Suprapubic skin (tissue), 4 donors: ENCODE data around the gene KRT9.

Experiments
- EP300 ChIP-seq: sonication (generic); formaldehyde crosslinking; IDR thresholded peaks from one replicate; pipeline ENCODE4 v1.6.1; 2017; ENCODE audit warnings: antibody characterized with exemption
- POLR2A ChIP-seq, 2 donors: fragments of 450-650 bp; IDR thresholded peaks; one replicate each; pipeline ENCODE4 v1.6.1; 2017; ENCODE audit warnings: antibody characterized with exemption in 2 of 2, mild to moderate bottlenecking in 2 of 2, moderate library complexity in 2 of 2
- POLR2AphosphoS5 ChIP-seq, 3 donors: sonication (generic); formaldehyde crosslinking; IDR thresholded peaks; one replicate each; pipeline ENCODE4 v1.6.1; 2017; ENCODE audit warnings: antibody characterized with exemption in 3 of 3
- TF ChIP-seq, protein P1 (sequence below), 2 donors: fragments of 200-600 bp in 1 of 2; fragments of 450-650 bp in 1 of 2; sonication (generic) in 1 of 2; IDR thresholded peaks; one replicate each; pipeline ENCODE4 v1.5.1; 2016 to 2019; ENCODE audit warnings: antibody characterized with exemption in 2 of 2, mild to moderate bottlenecking in 1 of 2, moderate library complexity in 1 of 2

DNA sequence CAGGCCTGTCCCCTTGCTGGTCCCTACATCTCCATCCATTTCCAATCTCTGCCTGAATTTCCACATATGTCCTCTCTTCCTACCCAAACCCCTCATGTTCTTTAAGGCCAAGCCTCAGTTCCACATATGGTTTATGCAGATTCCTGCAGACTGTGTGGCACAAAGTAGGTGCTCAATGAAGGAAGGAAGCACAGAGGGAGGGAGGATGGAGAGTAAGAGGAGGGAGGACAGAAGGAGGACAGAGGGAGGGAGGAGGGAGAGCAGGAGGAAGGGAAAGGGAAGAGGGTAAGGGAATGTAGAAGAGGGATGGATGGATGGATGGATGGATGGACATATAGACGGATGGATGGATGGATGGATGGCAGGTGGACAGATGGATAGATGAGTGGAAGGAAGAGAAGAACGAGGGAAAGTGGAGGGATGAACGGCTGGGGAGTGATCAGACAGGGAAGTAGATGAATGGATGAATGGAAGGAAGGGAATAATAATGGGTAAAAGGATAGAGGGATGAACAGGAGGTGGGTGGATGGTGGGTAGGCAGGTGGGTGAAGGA lies 22.6 kb upstream of the KRT9 start:
- TF ChIP-seq POLR2A (IDR thresholded peaks at IDR 0.05) (no peak), POLR2AphosphoS5 (IDR thresholded peaks at IDR 0.05) (no peak), EP300 (no peak)
- TF ChIP-seq, protein P1, sequence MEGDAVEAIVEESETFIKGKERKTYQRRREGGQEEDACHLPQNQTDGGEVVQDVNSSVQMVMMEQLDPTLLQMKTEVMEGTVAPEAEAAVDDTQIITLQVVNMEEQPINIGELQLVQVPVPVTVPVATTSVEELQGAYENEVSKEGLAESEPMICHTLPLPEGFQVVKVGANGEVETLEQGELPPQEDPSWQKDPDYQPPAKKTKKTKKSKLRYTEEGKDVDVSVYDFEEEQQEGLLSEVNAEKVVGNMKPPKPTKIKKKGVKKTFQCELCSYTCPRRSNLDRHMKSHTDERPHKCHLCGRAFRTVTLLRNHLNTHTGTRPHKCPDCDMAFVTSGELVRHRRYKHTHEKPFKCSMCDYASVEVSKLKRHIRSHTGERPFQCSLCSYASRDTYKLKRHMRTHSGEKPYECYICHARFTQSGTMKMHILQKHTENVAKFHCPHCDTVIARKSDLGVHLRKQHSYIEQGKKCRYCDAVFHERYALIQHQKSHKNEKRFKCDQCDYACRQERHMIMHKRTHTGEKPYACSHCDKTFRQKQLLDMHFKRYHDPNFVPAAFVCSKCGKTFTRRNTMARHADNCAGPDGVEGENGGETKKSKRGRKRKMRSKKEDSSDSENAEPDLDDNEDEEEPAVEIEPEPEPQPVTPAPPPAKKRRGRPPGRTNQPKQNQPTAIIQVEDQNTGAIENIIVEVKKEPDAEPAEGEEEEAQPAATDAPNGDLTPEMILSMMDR (IDR thresholded peaks at IDR 0.05) = no peak
